Ascending aorta (tissue), 2 donors: ENCODE measurements around the gene KIRREL3. TPM values are rescaled to one million over a fixed set of nuclear protein-coding genes. Genes with fewer than 3 reads are reported as not detected.

Experiments
- DNase-seq, 2 donors: peaks; one replicate each; pipeline ENCODE4 v3.0.0-alpha.2; 2019; ENCODE audit warnings: low spot score in 2 of 2
- H3K27ac ChIP-seq, 2 donors: fragments of 200-600 bp; sonication (generic); one replicate each; pipeline ENCODE4 v1.5.1; 2016 to 2017; ENCODE audit warnings: mild to moderate bottlenecking in 1 of 2
- H3K27me3 ChIP-seq: fragments of 200-600 bp; sonication (generic); one replicate; pipeline ENCODE4 v1.5.1; 2017
- H3K36me3 ChIP-seq, 2 donors: fragments of 200-600 bp; sonication (generic); one replicate each; pipeline ENCODE4 v1.5.1; 2016
- H3K4me1 ChIP-seq, 2 donors: fragments of 200-600 bp; sonication (generic); one replicate each; pipeline ENCODE4 v1.5.1; 2016 to 2017; ENCODE audit warnings: mild to moderate bottlenecking in 1 of 2
- H3K4me3 ChIP-seq, 2 donors: fragments of 200-600 bp; sonication (generic); one replicate each; pipeline ENCODE4 v1.5.1; 2016 to 2017; ENCODE audit warnings: mild to moderate bottlenecking in 1 of 2
- H3K9me3 ChIP-seq, 2 donors: fragments of 200-600 bp; sonication (generic); one replicate each; pipeline ENCODE4 v1.5.1; 2016
- intact Hi-C: fragments of 100-400 bp; cut with DNase I; formaldehyde crosslinking; loops from one replicate; pipeline ENCODE4 v1.15.1; 2023
- total RNA-seq: library from RNA; depleted of rRNA; stranded (reverse); fragments of >200 nt; gene quantifications from one replicate; pipeline ENCODE4 v1.1.0, GENCODE V29; 2016
- TF ChIP-seq, protein P1 (sequence below), 3 experiments: fragments of 200-600 bp in 2 of 3; fragments of 450-650 bp in 1 of 3; sonication (generic) in 2 of 3; IDR thresholded peaks; one replicate each; pipeline ENCODE4 v1.5.1; 2016 to 2019; ENCODE audit warnings: antibody characterized with exemption in 3 of 3, mild to moderate bottlenecking in 1 of 3, moderate library complexity in 1 of 3

The KIRREL3 gene
- total RNA-seq, 1 donor from 2014 or later, result not detected

DNA sequence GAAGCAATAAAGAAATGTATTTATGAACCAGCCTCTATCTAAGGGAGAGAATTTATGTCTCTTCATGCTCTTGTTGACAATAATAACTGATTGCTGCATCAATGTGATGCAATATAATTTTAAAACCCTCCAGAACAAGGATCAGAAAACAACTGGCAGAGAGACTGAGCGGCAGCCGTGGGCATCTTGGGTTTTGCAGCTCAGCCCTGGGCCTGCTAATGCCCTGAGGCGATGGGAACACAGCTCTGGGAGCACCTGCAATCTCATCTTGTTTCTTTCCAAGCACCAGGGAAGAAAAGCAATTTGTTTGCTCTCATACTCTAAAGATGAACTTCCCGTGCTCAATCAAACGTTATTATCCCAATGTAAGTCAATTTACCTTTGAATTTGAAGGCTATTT, 399.4 kb downstream of the KIRREL3 start:
- Histone ChIP-seq H3K27ac (no peak overlapping the region), H3K36me3 (no peaks in the 10 kb centered on the region), H3K9me3 (no peaks in the 10 kb centered on the region), H3K27me3 (no peaks in the 10 kb centered on the region), H3K4me1 (no peaks in the 10 kb centered on the region), H3K4me3 (no peak overlapping the region)
- intact Hi-C loops, result no loop called here
- TF ChIP-seq, protein P1, sequence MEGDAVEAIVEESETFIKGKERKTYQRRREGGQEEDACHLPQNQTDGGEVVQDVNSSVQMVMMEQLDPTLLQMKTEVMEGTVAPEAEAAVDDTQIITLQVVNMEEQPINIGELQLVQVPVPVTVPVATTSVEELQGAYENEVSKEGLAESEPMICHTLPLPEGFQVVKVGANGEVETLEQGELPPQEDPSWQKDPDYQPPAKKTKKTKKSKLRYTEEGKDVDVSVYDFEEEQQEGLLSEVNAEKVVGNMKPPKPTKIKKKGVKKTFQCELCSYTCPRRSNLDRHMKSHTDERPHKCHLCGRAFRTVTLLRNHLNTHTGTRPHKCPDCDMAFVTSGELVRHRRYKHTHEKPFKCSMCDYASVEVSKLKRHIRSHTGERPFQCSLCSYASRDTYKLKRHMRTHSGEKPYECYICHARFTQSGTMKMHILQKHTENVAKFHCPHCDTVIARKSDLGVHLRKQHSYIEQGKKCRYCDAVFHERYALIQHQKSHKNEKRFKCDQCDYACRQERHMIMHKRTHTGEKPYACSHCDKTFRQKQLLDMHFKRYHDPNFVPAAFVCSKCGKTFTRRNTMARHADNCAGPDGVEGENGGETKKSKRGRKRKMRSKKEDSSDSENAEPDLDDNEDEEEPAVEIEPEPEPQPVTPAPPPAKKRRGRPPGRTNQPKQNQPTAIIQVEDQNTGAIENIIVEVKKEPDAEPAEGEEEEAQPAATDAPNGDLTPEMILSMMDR (IDR thresholded peaks at IDR 0.05), result no peak
- DNase-seq, result no peak

DNA sequence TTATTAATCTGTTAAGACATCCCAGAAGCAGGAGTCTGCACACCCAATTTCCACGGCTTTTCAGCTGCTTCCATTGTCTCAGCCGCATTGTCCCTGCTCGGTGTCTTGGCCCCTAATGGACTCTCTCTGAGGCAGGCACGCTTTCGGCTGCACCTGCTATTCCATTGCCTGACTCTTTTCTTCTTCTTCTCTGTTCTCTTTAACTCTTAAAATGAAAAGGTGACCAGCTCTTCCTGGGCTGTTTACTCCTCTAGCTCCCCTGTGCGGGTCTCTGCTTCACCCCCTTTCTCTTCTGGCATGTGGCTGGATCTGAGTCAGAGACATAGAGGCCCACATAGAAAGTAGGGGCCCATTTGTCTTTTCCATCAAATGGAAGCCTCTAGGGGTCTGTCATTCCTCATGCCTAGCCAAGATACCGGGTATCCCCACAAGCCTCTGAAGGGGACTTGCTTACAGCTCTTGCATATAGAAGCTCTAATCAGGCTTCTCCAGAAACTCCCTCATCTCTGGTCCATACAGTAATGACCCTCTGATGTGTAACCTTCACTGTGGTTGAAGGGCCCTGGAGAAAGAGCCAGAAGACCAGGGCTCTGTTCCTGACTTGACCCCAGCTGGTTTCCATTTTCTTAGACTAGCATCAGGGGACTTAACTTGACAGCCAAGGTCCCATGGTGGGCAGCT, 401.2 kb downstream of the KIRREL3 start:
- no peak overlapping the region for H3K4me3 ChIP-seq
- no peak for DNase-seq
- TF ChIP-seq, protein P1 (IDR thresholded peaks at IDR 0.05), result no peak
- no peak overlapping the region for H3K27ac ChIP-seq
- H3K27me3 ChIP-seq, result no peaks in the 10 kb centered on the region
- H3K9me3 ChIP-seq, result no peaks in the 10 kb centered on the region
- intact Hi-C loops, result no loop called here
- no peaks in the 10 kb centered on the region for H3K36me3 ChIP-seq
- H3K4me1 ChIP-seq, result no peaks in the 10 kb centered on the region

DNA sequence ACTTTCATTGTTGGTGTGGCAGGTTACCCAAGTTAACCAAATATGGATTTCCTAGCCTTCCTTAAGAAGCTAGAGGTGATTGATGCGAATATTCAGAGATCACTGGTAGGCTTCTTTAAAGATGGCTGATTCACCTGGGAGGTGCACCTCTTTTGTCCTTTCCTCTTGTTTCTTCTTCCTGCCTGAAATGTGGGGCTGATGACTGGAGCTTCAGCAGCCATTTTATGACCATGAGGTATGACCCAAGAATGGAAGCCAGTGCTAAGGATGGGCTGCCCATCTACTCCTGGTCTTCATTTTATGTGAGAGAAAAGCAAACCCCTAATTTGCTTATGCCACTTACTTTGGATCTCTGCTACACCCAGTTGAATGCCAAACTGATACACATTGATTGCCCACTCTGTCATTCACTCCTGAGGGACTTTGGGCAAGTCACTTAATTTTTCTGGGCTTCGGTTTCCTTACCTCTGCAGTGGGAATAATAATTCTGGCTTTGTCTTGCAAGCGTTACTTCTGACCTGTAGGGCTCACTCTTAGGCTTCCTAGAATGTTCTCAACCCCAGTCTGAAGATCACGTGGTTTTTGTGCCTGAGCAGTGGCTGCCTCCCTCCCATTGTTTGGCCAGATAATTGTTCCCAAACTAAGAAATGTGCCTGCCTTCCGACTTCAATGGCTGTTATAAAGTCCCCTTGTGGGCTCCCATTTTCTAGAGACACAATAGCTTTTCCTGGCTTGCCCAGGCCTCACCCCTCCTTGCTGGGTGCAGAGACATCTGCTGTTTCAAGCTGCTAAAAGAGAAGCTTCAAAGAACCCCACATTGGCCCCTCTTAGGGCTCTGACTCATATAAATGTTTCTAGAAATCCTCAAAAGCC, 402.0 kb downstream of the KIRREL3 start:
- no peaks in the 10 kb centered on the region for H3K27me3 ChIP-seq
- no peak overlapping the region for H3K27ac ChIP-seq
- H3K36me3 ChIP-seq, result no peaks in the 10 kb centered on the region
- H3K9me3 ChIP-seq, result no peaks in the 10 kb centered on the region
- no peaks in the 10 kb centered on the region for H3K4me1 ChIP-seq
- TF ChIP-seq, protein P1 (IDR thresholded peaks at IDR 0.05), result no peak
- intact Hi-C loops, result no loop called here
- no peak for DNase-seq
- H3K4me3 ChIP-seq, result no peak overlapping the region

DNA sequence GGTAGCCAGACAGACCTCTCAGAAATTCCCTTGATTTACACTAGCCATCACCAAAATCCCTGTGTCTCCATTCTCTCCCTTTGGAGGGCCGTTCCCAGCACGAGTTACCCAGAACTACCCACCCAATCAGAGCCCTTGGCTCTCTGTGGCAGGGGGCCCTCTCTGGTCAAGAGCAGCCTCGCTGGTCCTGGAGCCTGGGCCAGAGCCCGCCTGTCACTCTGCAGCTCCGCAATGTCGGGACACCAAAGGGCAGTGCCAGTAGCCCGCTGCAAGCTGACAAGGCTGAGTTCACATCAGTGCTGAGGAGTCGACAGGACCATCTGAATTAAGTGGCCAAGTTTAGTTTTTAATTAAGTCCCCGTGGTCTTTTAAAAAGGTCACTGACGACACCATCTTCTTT, 403.5 kb downstream of the KIRREL3 start:
- TF ChIP-seq, protein P1 (IDR thresholded peaks at IDR 0.05), result no peak
- no peak overlapping the region for H3K4me3 ChIP-seq
- no peaks in the 10 kb centered on the region for H3K27me3 ChIP-seq
- intact Hi-C loops, result no loop called here
- H3K36me3 ChIP-seq, result no peaks in the 10 kb centered on the region
- no peak overlapping the region for H3K27ac ChIP-seq
- DNase-seq, result no peak
- no peaks in the 10 kb centered on the region for H3K9me3 ChIP-seq
- no peaks in the 10 kb centered on the region for H3K4me1 ChIP-seq

DNA sequence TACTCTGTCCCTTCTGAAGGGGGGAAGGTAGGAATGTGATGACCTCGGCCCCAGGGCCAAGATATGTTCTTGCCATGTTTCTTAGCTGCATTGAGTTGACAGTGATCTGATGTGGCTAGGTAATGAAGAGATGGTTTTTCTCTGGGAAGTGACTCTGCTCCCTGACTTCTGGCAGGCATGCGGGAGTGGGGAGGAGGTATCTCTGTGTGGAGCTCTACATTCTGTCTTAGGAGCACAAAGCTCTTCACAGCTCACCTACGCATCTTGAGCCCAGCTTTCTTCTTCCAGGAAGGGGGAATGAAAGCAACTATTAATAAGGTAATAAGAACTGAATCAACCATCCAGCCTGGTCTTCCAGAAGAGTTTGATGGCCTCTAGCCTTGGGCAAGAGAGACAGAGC, 404.1 kb downstream of the KIRREL3 start:
- Histone ChIP-seq H3K9me3 (no peaks in the 10 kb centered on the region), H3K27ac (no peak overlapping the region), H3K36me3 (no peaks in the 10 kb centered on the region), H3K27me3 (no peaks in the 10 kb centered on the region), H3K4me1 (no peaks in the 10 kb centered on the region), H3K4me3 (no peak overlapping the region)
- no peak for DNase-seq
- TF ChIP-seq, protein P1 (IDR thresholded peaks at IDR 0.05), result no peak
- intact Hi-C loops, result no loop called here
